Measurements from ENCODE around the gene SCGB1D1. TPM values are rescaled to one million over a fixed set of nuclear protein-coding genes. Genes with fewer than 3 reads are reported as not detected.

The SCGB1D1 gene
- total RNA-seq, 4 donors from 2014 or later = not detected

DNA sequence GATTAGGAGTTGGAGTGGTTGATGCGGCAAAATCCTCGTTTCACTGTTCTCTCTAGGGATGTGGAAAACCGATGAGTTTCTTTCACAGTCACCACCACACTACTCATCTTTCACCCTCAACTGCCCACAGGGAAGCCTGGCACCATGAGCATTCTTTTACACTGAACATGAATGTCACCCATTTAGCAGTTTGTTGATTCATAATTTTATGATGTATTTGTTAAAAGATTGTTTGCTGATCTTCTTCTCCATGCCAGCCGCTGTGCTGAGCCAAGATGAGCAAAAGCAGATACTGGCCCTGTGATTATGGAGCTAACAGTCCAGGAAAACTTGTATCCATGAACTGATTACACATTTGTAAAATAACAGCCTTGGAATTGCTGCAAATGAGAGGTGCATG lies 48.1 kb downstream of the SCGB1D1 start:
- TF ChIP-seq POLR2A (IDR thresholded peaks at IDR 0.05) = no peak
- TF ChIP-seq, protein P1, sequence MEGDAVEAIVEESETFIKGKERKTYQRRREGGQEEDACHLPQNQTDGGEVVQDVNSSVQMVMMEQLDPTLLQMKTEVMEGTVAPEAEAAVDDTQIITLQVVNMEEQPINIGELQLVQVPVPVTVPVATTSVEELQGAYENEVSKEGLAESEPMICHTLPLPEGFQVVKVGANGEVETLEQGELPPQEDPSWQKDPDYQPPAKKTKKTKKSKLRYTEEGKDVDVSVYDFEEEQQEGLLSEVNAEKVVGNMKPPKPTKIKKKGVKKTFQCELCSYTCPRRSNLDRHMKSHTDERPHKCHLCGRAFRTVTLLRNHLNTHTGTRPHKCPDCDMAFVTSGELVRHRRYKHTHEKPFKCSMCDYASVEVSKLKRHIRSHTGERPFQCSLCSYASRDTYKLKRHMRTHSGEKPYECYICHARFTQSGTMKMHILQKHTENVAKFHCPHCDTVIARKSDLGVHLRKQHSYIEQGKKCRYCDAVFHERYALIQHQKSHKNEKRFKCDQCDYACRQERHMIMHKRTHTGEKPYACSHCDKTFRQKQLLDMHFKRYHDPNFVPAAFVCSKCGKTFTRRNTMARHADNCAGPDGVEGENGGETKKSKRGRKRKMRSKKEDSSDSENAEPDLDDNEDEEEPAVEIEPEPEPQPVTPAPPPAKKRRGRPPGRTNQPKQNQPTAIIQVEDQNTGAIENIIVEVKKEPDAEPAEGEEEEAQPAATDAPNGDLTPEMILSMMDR (IDR thresholded peaks at IDR 0.05) = no peak
- Histone ChIP-seq H3K4me1 (no peaks in the 10 kb centered on the region), H3K27me3 (no peaks in the 10 kb centered on the region), H3K36me3 (no peaks in the 10 kb centered on the region), H3K4me3 (no peak overlapping the region), H3K27ac (no peak overlapping the region), H3K9me3 (no peaks in the 10 kb centered on the region)
- no peak for DNase-seq

DNA sequence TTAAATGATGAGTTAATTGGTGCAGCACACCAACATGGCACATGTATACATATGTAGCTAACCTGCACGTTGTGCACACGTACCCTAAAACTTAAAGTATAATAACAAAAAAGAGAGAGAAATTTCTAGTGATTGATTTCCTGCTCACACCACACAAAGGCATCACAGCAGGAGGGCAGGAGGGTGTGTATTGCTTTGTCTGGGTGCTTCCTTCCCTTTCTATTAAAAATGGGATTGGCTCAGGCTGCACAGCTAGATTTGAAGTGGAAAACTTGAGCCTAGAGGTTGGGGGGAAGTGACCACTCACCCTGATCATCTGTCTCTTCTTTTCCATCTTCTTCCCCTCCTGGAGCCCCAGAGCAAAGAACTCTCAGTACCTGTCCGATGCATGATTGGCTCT lies 51.1 kb downstream of the SCGB1D1 start:
- H3K27me3 ChIP-seq = no peaks in the 10 kb centered on the region
- H3K36me3 ChIP-seq = no peaks in the 10 kb centered on the region
- no peak for DNase-seq
- no peak overlapping the region for H3K4me3 ChIP-seq
- no peaks in the 10 kb centered on the region for H3K9me3 ChIP-seq
- H3K27ac ChIP-seq = no peak overlapping the region
- H3K4me1 ChIP-seq = no peaks in the 10 kb centered on the region
- TF ChIP-seq, protein P1 (IDR thresholded peaks at IDR 0.05) = no peak
- TF ChIP-seq POLR2A (IDR thresholded peaks at IDR 0.05) = no peak

DNA sequence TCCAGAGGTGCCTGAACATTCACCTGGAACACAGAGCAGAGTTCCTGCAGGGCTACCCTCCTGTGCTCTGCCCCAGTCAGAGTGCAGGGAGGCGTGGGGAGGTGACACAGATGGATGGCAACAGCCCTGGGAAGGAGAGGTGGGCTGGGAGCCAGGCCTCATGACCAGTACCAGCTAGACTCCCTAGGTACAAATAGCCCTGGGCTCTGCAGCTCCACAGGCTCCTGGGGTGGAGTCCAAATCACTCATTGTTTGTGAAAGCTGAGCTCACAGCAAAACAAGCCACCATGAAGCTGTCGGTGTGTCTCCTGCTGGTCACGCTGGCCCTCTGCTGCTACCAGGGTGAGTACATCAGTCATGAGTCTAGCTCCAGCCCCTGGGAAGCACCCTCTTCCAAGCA lies 52.0 kb downstream of the SCGB1D1 start, which contains the start of gene SCGB1D2:
TSS of gene SCGB1D2 (plus strand) at position 219 of the 400 bp plus-strand sequence. CDS start at position 288, 69 bp downstream.
- TF ChIP-seq POLR2A (IDR thresholded peaks at IDR 0.05) = no peak
- TF ChIP-seq, protein P1 (IDR thresholded peaks at IDR 0.05) = no peak
- Histone ChIP-seq H3K4me1 (no peaks in the 10 kb centered on the region), H3K4me3 (no peak within 1 kb of the TSS), H3K36me3 (no peaks in the 10 kb centered on the region), H3K27ac (no peak within 1 kb of the TSS), H3K9me3 (no peaks in the 10 kb centered on the region), H3K27me3 (no peaks in the 10 kb centered on the region)
- no peak for DNase-seq

Other genes starting within 250 kb of the SCGB1D1 start
- gene BEST1, start 239.9 kb upstream of the SCGB1D1 start, total RNA-seq = 1 to 10 TPM in 3 of 4 donors, under 1 TPM in 1; 0.47 to 4.1 (median 2.3) TPM
- gene FTH1, start 222.6 kb upstream of the SCGB1D1 start, total RNA-seq = 1,000 to 10,000 TPM; 3,399 to 5,471 (median 4,336) TPM
- 100 to 1,000 TPM in 1 of 4 donors, 10 to 100 TPM in 3; 21.4 to 120 (median 31.4) TPM for gene INCENP, start 66.2 kb upstream of the SCGB1D1 start, total RNA-seq
- gene SCGB2A1, start 18.5 kb downstream of the SCGB1D1 start, total RNA-seq = 1 to 10 TPM in 1 of 4 donors, not detected in 3; 4.4 TPM
- not detected for gene SCGB1D2, start 52.0 kb downstream of the SCGB1D1 start, total RNA-seq
- gene SCGB2A2, start 79.9 kb downstream of the SCGB1D1 start, total RNA-seq = not detected
- not detected for gene SCGB1D4, start 108.9 kb downstream of the SCGB1D1 start, total RNA-seq
- 10 to 100 TPM; 26.0 to 57.8 (median 29.8) TPM for gene ASRGL1, start 147.2 kb downstream of the SCGB1D1 start, total RNA-seq
- not detected for gene SCGB1A1, start 228.8 kb downstream of the SCGB1D1 start, total RNA-seq

Measured in Peyer's patch (tissue), 4 donors.